OCI-LY7 (cell line): ENCODE measurements around the gene KLK6. TPM values are rescaled to one million over a fixed set of nuclear protein-coding genes. Genes with fewer than 3 reads are reported as not detected.

Experiments used
- BruUV-seq: library from RNA; stranded (reverse); fragments of 400-500 nt; replicated peaks from 2 replicates; lab custom pipeline; 2021; lab: Mats Ljungman, UMichigan
- CTCF ChIA-PET: fragments of 300-600 bp; sonication (Branson Sonifier 250); formaldehyde crosslinking; loops from one replicate; lab custom pipeline; 2022; ENCODE audit warnings: antibody characterized with exemption; ENCODE audit not compliant: unreplicated experiment; lab: Charles Lee
- POLR2A ChIA-PET: fragments of 300-600 bp; sonication (Branson Sonifier 250); formaldehyde crosslinking; loops from one replicate; lab custom pipeline; 2022; ENCODE audit warnings: antibody characterized with exemption; lab: Charles Lee
- DNase-seq: peaks from one replicate; pipeline ENCODE4 v3.0.0-alpha.2; 2015; ENCODE audit warnings: low spot score
- H2AFZ ChIP-seq: fragments of 200-600 bp; sonication (generic), shearing (Covaris generic); 2 replicates; pipeline ENCODE4 v1.6.1; 2014; ENCODE audit warnings: mild to moderate bottlenecking, antibody characterized with exemption, low read length, moderate library complexity
- H3K27ac ChIP-seq: fragments of 200-600 bp; sonication (generic); 2 replicates; pipeline ENCODE4 v1.5.1; 2014; ENCODE audit warnings: mixed run types, low read depth, mild to moderate bottlenecking, moderate library complexity, low read length, inconsistent platforms; ENCODE audit not compliant: poor library complexity, severe bottlenecking
- H3K36me3 ChIP-seq: fragments of 200-600 bp; sonication (generic); 2 replicates; pipeline ENCODE4 v1.6.1; 2014; ENCODE audit warnings: mild to moderate bottlenecking, antibody characterized with exemption, low read length, moderate library complexity, mixed read lengths; ENCODE audit not compliant: insufficient read depth
- H3K4me1 ChIP-seq: fragments of 200-600 bp; sonication (generic); 2 replicates; pipeline ENCODE4 v1.5.1; 2014; ENCODE audit warnings: mild to moderate bottlenecking, low read length; ENCODE audit not compliant: insufficient read depth, poor library complexity, severe bottlenecking
- H3K4me2 ChIP-seq: fragments of 200-600 bp; sonication (generic); 2 replicates; pipeline ENCODE4 v1.6.1; 2014; ENCODE audit warnings: mild to moderate bottlenecking, low read length
- H3K4me3 ChIP-seq: fragments of 200-600 bp; sonication (generic); 2 replicates; pipeline ENCODE4 v1.5.1; 2014; ENCODE audit warnings: mild to moderate bottlenecking, low read depth, low read length; ENCODE audit not compliant: poor library complexity, severe bottlenecking
- H3K79me2 ChIP-seq: fragments of 200-600 bp; sonication (generic); 2 replicates; pipeline ENCODE4 v1.6.1; 2016; ENCODE audit warnings: low read depth, mild to moderate bottlenecking, low read length, moderate library complexity, mixed read lengths; ENCODE audit not compliant: insufficient read depth
- H3K9me2 ChIP-seq: fragments of 200-600 bp; sonication (generic); 2 replicates; pipeline ENCODE4 v1.6.1; 2016; ENCODE audit warnings: mild to moderate bottlenecking, low read length, mixed read lengths; ENCODE audit not compliant: insufficient read depth
- H3K9me3 ChIP-seq: fragments of 200-600 bp; sonication (generic); 2 replicates; pipeline ENCODE4 v1.6.1; 2014; ENCODE audit warnings: mild to moderate bottlenecking, mixed run types, low read length, mixed read lengths
- H4K20me1 ChIP-seq: fragments of 200-600 bp; sonication (generic); 2 replicates; pipeline ENCODE4 v1.6.1; 2014; ENCODE audit warnings: mild to moderate bottlenecking, antibody characterized with exemption, low read length, moderate library complexity, mixed read lengths; ENCODE audit not compliant: insufficient read depth
- EZH2phosphoT487 ChIP-seq: fragments of 200-600 bp; sonication (generic); IDR thresholded peaks from 2 replicates; pipeline ENCODE4 v1.6.1; 2018; ENCODE audit warnings: low read depth, borderline replicate concordance, mild to moderate bottlenecking, mixed run types, antibody characterized with exemption, low read length, moderate library complexity, mixed read lengths
- intact Hi-C: fragments of 100-400 bp; cut with micrococcal nuclease; formaldehyde crosslinking; loops from one replicate; pipeline ENCODE4 v1.10.0; 2022; ENCODE audit not compliant: unreplicated experiment
- total RNA-seq, 2 experiments: library from RNA; depleted of rRNA in 1 of 2; stranded (reverse); fragments of >200 nt in 1 of 2; shearing (Covaris generic) in 1 of 2; gene quantifications; 2 replicates each; pipeline ENCODE4 v1.2.3, GENCODE V29; 2014 to 2022
- TF ChIP-seq, protein P1 (sequence below): fragments of 200-600 bp; sonication (generic); conservative IDR thresholded peaks from 2 replicates; pipeline ENCODE4 v1.5.1; 2014; ENCODE audit warnings: mild to moderate bottlenecking, antibody characterized with exemption, low read length, moderate library complexity, mixed read lengths

KLK6 gene
- total RNA-seq, 2 experiments from 2014 or later: not detected

- no peaks in the 10 kb centered on the region for H4K20me1 ChIP-seq
- no peaks in the 10 kb centered on the region for H3K9me3 ChIP-seq
- TF ChIP-seq EZH2phosphoT487: no peak
- TF ChIP-seq, protein P1, sequence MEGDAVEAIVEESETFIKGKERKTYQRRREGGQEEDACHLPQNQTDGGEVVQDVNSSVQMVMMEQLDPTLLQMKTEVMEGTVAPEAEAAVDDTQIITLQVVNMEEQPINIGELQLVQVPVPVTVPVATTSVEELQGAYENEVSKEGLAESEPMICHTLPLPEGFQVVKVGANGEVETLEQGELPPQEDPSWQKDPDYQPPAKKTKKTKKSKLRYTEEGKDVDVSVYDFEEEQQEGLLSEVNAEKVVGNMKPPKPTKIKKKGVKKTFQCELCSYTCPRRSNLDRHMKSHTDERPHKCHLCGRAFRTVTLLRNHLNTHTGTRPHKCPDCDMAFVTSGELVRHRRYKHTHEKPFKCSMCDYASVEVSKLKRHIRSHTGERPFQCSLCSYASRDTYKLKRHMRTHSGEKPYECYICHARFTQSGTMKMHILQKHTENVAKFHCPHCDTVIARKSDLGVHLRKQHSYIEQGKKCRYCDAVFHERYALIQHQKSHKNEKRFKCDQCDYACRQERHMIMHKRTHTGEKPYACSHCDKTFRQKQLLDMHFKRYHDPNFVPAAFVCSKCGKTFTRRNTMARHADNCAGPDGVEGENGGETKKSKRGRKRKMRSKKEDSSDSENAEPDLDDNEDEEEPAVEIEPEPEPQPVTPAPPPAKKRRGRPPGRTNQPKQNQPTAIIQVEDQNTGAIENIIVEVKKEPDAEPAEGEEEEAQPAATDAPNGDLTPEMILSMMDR: no peak
- H3K36me3 ChIP-seq: no peaks in the 10 kb centered on the region
- CTCF ChIA-PET: no interaction called here
- DNase-seq: no peak
- no peaks in the 10 kb centered on the region for H3K9me2 ChIP-seq
- no peak overlapping the region for H2AFZ ChIP-seq
- H3K79me2 ChIP-seq: no peaks in the 10 kb centered on the region
- H3K4me2 ChIP-seq: no peak overlapping the region
- no peak overlapping the region for H3K4me3 ChIP-seq
- POLR2A ChIA-PET: no interaction called here
- no peaks in the 10 kb centered on the region for H3K4me1 ChIP-seq
- no peak overlapping the region for H3K27ac ChIP-seq
- intact Hi-C loops: no loop called here
- no TSS peak for BruUV-seq
Observed at GRCh38 chr19:50912727-50913716, 56.4 kb downstream of the KLK6 start.

DNA sequence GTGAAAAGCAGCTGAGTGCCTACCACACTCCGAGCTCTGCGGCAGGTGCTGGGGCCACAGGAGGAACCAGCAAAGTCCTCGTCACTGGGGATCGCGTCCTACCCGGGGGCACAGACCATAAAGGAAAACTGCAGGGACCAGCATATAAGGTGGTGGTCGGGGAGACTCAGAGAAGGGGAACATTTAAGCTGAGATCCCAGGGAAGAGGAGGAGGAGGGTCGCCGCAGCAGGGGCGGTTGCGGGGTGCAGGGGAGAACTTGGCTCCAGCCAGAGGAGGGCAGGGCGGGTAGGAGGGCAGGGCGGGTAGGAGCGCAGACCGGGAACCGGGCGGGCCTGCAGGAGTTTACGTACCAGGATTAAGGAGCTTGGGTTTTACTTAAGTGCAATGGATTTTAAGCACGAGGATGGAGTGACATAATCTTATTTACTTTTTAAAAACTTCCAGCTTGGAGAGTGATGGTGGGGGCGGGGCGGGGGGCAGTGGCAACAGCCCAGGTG, 57.2 kb downstream of the KLK6 start:
- Histone ChIP-seq H3K27ac (no peak overlapping the region), H3K4me1 (no peaks in the 10 kb centered on the region), H3K4me3 (no peak overlapping the region), H3K9me2 (no peaks in the 10 kb centered on the region), H3K4me2 (no peak overlapping the region), H4K20me1 (no peaks in the 10 kb centered on the region), H3K9me3 (no peaks in the 10 kb centered on the region), H3K36me3 (no peaks in the 10 kb centered on the region), H2AFZ (no peak overlapping the region), H3K79me2 (no peaks in the 10 kb centered on the region)
- POLR2A ChIA-PET: no interaction called here
- BruUV-seq: no TSS peak
- intact Hi-C loops: no loop called here
- DNase-seq: no peak
- TF ChIP-seq, protein P1: no peak
- no peak for TF ChIP-seq EZH2phosphoT487
- CTCF ChIA-PET: no interaction called here
